Measurements from ENCODE around the gene SNAPC2.
"Not testable (repeated sequence)": the region's sequence is repeated elsewhere in the genome, so short reads cannot be mapped to it uniquely, and the experiment has no call there.

SNAPC2 gene

DNA sequence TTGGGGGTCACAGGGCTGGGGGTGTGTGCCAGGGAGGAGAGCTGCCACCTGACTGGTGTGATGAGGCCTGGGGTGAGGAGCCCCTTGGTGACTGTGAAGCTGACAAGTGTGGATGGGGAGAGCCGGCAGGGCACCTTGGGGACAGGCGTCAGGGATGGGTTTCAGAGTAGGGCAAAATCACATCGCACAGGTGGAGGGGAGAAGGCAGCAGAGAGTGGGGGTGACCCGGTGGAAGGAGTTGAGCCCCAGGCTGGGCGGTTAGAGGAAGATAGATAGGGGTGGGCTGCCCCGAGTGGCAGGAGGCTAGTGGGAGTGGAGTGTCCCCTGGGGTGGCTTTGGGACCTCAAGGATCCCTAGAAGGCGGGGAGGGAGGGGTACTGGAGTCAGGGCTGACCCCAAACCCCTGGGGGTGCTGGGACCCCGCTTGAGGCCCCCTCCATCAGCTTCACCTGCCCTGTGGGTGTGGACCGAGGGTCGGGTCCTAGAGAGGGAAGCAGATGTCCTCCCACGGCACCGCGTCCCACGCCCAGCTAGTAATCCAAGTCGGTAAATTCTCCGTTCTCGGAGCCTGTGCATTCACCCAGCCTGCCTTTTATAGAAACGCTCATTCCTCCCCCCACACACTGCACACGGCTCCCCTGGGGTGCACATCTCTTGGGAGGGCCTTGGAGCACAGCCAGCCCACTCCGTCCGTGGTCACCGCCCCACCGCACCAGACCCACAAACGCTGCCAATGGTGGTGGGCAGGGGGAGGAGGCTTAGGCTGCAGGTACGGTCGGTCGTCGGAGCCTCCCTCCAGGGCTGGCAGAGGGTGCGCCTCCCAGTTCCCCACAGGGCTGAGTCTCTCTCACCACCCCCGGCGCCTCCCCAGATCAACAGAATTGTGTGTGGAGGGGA, 3.4 kb downstream of the SNAPC2 start:
- DNase-seq = no peak

- no peak for DNase-seq
These were observed 4.1 kb downstream of the SNAPC2 start for GRCh38 chr19:7924241-7924640.

- no peak for DNase-seq
These were observed 4.6 kb downstream of the SNAPC2 start for GRCh38 chr19:7924651-7925170.

GRCh38 chr19:7925171-7925851, 5.2 kb downstream of the SNAPC2 start:
- peak; percentile 78 for DNase-seq

- DNase-seq = peak; percentile 74
These were observed 6.0 kb downstream of the SNAPC2 start, which contains the start of gene CTXN1 for GRCh38 chr19:7926021-7926726. Gene CTXN1 (minus strand): TSS chr19:7926135. CDS start chr19:7925538, 597 bp downstream.

DNA sequence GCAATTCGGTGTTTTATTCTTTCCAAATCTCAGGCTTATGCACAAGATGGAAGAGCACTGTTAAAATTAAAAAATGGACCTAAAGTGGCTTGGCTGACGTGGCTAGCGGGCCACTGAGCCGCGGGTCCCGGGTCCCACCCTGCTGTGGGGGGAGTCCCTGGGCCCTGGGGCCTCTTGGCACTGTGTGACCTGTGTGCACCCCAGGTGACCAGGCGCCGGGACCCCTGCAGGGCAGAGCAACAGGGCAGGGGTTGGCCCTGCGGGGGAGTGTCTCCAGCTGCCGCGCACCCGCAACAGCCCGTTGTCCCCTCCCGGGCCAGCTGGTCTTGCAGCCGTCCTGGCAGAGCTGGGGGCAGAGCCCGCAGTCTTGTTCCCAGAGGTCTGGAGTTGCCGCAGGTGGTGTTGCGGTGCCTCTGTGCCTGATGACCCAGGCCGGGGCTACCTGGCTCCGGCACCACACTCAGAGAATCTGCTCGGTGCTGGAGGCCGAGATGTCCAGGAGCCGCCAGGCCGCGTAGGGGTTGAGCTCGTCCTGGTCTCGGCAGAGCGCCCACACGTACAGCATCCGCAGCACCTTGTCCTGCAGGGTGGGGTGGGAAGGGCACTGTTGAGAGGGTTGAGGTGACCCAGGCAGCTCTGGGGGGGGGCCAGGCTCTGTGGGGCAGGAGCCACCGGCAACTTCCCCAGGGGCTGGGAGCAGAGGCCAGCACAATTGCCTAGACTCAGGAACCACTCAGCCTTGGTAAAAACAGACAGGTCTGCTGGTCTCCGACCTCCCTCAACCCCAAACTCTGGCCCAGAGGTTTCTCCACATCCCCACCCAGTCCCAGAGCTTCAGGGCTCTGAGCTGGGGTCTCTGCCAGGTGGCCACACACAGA, 6.8 kb downstream of the SNAPC2 start:
- no peak for DNase-seq

DNA sequence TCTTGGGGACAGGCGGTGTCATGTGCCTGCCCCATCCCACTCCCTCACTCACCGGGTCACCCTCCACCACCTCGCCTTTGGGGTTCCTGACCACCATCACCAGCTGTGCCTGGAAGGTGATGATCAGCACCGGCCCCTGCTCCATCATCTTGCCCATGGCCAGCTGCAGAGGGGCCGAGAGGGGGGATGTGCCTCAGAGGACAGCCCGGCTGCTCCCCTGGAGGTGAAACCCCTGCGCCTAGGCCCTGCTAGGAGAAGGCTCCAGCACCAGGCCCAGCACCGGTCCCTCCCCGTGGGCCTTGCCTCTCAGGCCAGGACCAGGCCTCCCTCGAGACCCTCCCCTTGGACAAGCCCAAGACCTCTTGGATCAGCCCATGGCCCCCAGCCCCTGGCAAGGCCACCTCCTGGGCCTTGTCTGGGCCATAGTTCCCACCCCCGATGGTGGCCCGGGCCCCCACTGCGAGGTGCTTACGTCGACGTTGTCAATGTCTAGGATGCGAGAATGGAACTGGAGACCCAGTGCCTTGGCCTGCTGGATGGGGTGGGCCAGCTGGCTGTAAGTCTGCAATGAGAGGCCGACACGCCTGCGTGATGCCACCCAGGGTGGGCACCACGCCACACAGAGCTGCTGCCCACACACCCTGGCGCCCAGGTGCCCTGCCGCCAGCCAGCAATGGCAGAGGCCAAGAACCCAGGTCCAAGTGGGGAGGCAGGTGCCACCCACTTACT, 7.6 kb downstream of the SNAPC2 start:
- no peak for DNase-seq

DNA sequence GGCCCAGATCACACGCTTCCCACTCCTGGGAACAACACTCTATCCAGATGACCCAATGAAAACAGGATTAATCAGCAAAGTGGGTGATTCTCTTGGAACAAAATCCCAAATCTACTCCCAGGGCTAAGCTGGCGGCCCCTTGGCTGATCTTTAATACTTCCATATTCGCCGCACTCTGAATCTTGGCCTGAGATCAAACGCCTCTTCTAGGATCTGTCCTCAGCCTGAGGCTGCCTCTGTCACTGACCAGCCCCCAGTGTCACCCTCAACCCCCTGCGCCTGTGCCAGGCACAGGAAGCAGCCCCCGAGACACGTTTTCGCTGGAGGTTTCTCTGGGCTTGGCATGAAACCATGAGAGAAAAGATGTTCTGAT, 8.2 kb downstream of the SNAPC2 start:
- DNase-seq = no peak

GRCh38 chr19:7928741-7929701, 8.9 kb downstream of the SNAPC2 start:
- peak; percentile 78 for DNase-seq

- not testable (repeated sequence) for DNase-seq
These were observed 9.9 kb downstream of the SNAPC2 start for GRCh38 chr19:7930030-7930429.

DNA sequence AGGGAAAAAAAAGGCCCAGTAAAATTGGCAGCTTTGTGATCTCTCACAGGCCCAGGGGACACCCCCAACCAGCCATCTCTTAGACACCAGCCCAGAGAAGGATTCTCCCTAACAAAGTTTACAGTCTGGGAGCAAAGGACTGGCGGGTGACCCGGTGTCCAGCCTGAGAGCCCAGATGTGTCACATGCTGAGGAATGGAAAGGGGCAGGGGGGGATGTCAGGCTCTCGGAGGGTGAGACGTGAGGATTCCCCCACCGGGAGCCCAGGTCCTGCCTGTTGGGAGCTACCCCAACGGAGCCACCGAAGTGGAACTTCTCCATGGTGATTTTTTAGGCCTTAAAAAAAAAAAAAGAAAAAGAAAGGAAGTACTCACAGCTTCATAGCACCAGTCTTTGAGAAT, 10.6 kb downstream of the SNAPC2 start:
- DNase-seq = no peak

DNA sequence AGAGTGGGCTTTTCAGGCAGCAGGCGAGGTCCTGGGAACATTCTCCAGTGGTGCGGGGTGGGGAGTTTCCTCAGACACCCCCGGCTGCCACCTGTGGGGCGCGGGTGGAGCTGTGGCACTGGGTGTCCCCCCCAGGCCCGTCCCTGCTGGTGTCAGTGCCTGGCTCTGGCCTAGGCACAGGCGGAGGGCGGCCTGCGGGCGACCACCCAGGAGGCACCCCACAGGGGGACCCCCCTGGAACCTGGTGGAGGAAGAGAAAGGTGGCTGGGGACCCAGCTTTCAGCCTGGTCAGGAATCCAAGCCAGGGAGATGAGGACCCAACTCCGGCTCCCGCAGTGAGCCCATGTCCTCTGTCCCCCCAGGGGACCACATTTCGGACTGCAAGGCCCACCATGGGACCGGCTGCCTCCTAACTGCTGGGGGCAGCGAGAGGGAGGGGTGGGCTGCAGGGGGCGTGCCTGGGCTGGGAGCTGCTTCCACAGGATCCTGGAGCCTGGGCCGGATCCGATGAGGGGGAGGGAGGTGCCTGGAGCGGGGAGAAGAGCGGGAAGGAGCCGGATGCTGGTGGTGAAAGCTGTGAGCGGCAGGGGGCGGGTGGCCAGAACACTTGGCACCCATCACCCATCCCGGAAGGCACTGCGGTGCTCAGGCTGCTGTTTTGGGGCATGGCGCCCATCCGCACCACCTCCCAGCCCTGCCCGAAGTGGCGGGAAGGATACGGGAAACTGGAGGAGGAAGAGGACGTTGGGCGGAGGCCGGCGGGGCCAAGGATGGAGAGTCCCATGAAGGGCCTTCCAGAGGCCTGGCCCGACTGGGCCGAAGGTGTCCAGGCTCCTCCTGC, 11.3 kb downstream of the SNAPC2 start:
- no peak for DNase-seq

- no peak for DNase-seq
These were observed 12.3 kb downstream of the SNAPC2 start for GRCh38 chr19:7932276-7932929.

- DNase-seq = no peak
These were observed 12.8 kb downstream of the SNAPC2 start for GRCh38 chr19:7932930-7933300.

DNA sequence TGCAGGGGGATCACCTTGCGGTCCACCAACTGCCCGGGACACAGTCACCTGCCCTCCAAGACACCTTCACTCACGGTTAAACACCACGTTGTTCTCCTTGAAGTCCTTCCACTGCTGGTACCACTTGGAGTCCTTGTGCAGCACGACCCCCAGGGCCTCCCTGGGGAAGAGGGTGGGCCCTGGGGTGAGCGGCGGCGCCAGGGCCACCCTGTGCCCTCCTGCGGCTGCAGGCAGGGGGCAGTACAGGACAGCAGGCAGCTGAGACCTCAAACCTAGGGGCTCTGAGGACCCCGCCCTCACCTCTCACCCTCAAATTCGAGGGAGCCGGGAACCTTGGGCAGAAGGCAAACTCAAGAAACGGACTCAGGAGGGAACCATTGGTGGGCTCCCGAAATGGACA, 13.3 kb downstream of the SNAPC2 start:
- no peak for DNase-seq

DNA sequence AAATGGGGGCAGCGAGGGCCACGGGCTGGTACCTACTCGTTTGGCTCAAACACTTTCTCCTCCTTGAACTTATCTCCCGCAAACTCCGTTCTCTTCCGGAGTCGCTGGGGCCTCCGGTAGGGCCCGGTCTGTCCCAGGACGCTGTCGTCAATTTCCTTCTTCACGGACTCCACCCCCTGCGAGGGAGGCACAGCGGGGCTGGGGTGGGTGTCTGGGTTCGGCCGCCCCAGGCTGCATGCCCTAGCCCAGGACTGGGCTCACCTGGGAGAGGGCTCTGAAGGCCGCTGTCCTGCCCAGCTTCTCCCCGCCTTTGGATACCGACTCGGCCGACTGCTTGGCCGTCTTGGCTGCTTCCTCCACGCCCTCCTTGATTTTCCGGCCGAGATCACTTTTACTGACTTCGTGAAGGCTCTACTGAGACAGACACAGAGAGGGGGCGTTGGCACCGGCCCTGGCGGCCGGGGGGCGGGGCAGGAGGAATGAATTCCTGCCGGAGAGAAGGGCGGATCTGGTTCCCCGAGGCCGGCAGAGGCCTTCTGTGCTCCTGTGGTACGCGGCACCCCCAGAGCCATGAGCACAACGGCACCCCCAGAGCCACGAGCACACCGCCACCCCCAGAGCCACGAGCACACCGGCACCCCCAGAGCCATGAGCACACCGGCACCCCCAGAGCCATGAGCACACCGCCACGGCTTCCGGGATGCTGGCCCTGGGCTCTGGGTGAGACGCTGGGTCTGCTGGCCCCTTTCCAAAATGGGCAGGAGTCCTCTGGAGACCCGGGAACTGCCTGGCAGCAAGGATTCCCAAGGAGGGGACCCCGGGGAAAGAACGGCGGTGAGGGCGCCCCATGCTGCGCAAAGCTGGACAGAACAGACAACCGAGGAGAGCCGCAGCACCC, 13.9 kb downstream of the SNAPC2 start:
- no peak for DNase-seq

- no peak for DNase-seq
These were observed 14.6 kb downstream of the SNAPC2 start for GRCh38 chr19:7934766-7935165.

DNA sequence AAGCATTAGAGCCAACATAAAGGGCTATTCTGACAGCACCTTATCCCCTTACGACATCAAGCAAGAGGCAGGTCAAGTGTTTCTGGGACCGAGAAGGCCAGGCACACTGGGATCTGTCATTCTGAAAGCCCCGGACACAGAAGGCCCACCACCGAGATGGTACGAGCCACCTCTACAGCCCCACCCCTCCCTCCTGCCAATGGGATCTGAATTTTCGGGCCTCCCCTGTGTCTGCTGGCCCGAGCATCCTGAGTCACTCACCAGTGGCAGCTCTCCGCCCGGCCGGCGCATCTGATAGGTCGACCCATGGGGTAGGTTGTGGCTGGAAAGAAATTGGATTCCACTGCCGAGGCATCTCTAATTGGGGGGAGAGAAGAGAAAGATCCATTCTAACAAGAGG, 20.7 kb downstream of the SNAPC2 start:
- no peak for DNase-seq
